Fibroblast of lung (primary cell): Measurements from ENCODE around the gene NAXD. TPM values are rescaled to one million over a fixed set of nuclear protein-coding genes. Genes with fewer than 3 reads are reported as not detected.
A peak's percentile ranks its signal among the peaks of the same experiment; 100 is the strongest.

Source experiments
- DNase-seq, 2 donors: peaks; one replicate each; pipeline versions ENCODE4 v3.0.0 to v3.0.0-alpha.2; 2010; ENCODE audit warnings: low read depth in 2 of 2
- H2AFZ ChIP-seq: 2 replicates; pipeline ENCODE4 v1.5.1; 2012; ENCODE audit warnings: low read length, control low read depth, inconsistent platforms
- H3K27ac ChIP-seq: 2 replicates; pipeline ENCODE4 v1.5.1; 2011; ENCODE audit warnings: low read length, control low read depth; ENCODE audit not compliant: insufficient read depth
- H3K27me3 ChIP-seq: 2 replicates; pipeline ENCODE4 v1.5.1; 2011; ENCODE audit warnings: mild to moderate bottlenecking, low read length; ENCODE audit not compliant: control insufficient read depth, insufficient read depth
- H3K36me3 ChIP-seq: 2 replicates; pipeline ENCODE4 v1.5.1; 2011; ENCODE audit warnings: low read length; ENCODE audit not compliant: control insufficient read depth, insufficient read depth
- H3K4me1 ChIP-seq: 2 replicates; pipeline ENCODE4 v1.5.1; 2011; ENCODE audit warnings: low read length; ENCODE audit not compliant: control insufficient read depth, insufficient read depth; ENCODE audit errors: extremely low read depth
- H3K4me2 ChIP-seq: 2 replicates; pipeline ENCODE4 v1.5.1; 2011; ENCODE audit warnings: low read length, control low read depth; ENCODE audit not compliant: insufficient read depth; ENCODE audit errors: extremely low read depth
- H3K4me3 ChIP-seq, 4 experiments: fragments of 200-600 bp in 1 of 4; sonication (generic) in 1 of 4; replicated peaks in 1 of 4; 2 replicates each; pipeline ENCODE4 v1.5.1; 2011 to 2016; ENCODE audit warnings: low read length in 4 of 4, low read depth in 3 of 4, mild to moderate bottlenecking in 3 of 4, control low read depth in 2 of 4, inconsistent platforms in 1 of 4, mixed read lengths in 1 of 4; ENCODE audit not compliant: insufficient read depth in 1 of 4; ENCODE audit errors: control extremely low read depth in 1 of 4
- H3K79me2 ChIP-seq: 2 replicates; pipeline ENCODE4 v1.5.1; 2012; ENCODE audit warnings: mild to moderate bottlenecking, low read length, inconsistent platforms; ENCODE audit not compliant: control insufficient read depth, insufficient read depth
- H3K9ac ChIP-seq: 2 replicates; pipeline ENCODE4 v1.5.1; 2011; ENCODE audit warnings: mild to moderate bottlenecking, low read length, control low read depth; ENCODE audit not compliant: insufficient read depth
- H3K9me3 ChIP-seq: 2 replicates; pipeline ENCODE4 v1.5.1; 2012; ENCODE audit warnings: low read depth, low read length; ENCODE audit not compliant: control insufficient read depth, insufficient read depth
- H4K20me1 ChIP-seq: 2 replicates; pipeline ENCODE4 v1.5.1; 2011; ENCODE audit warnings: low read length; ENCODE audit not compliant: control insufficient read depth, insufficient read depth; ENCODE audit errors: extremely low read depth
- CTCF ChIP-seq, 2 donors: IDR thresholded peaks in 1 of 2; conservative IDR thresholded peaks in 1 of 2; 1 replicate in 1 of 2; 2 replicates in 1 of 2; pipeline ENCODE4 v1.5.1; 2011 to 2012; ENCODE audit warnings: low read length in 2 of 2, control low read depth in 1 of 2, inconsistent platforms in 1 of 2, low read depth in 1 of 2, mild to moderate bottlenecking in 1 of 2
- EZH2 ChIP-seq: IDR thresholded peaks from 2 replicates; pipeline ENCODE4 v1.5.1; 2012; ENCODE audit warnings: low read length, control low read depth, mild to moderate bottlenecking; ENCODE audit errors: missing control alignments
- polyA plus RNA-seq, 2 donors: library from polyadenylated mRNA; depleted of rRNA in 1 of 2; stranded (reverse) in 1 of 2; unstranded in 1 of 2; fragments of >200 nt; gene quantifications; 2 replicates each; pipeline ENCODE4 v1.2.1, GENCODE V29; 2011 to 2012; ENCODE audit warnings: missing spikeins in 1 of 2
- total RNA-seq: library from RNA; depleted of rRNA; stranded (reverse); fragments of >200 nt; gene quantifications from 2 replicates; pipeline ENCODE4 v1.2.1, GENCODE V29; 2014

Gene NAXD
- total and polyA plus RNA-seq, 2 donors (not counting 1 experiment from before 2014, with no cell fraction given): 22.4 to 34.0 TPM

GRCh38 chr13:110643324-110643723 lies 28.0 kb downstream of the NAXD start:
- Histone ChIP-seq H4K20me1 (peaks cover 1% of the 10 kb centered on the region), H2AFZ (no peak overlapping the region), H3K79me2 (no peaks in the 10 kb centered on the region), H3K27ac (no peak overlapping the region), H3K27me3 (no peaks in the 10 kb centered on the region), H3K36me3 (peaks cover 25% of the 10 kb centered on the region), H3K9me3 (no peaks in the 10 kb centered on the region), H3K4me2 (no peak overlapping the region), H3K4me3 (no peak overlapping the region), H3K4me1 (peaks cover 9% of the 10 kb centered on the region), H3K9ac (no peak overlapping the region)
- TF ChIP-seq EZH2 (no peak), CTCF (conservative IDR thresholded peaks at IDR 0.05 in 1 of 2, IDR thresholded peaks at IDR 0.05 in 1 of 2; ENCODE audit: low read depth in 1 of 2, low read length in 2 of 2) (no peak)
- no peak for DNase-seq

- H3K27ac ChIP-seq: no peak overlapping the region
- DNase-seq: no peak
- no peak overlapping the region for H3K4me2 ChIP-seq
- H3K9ac ChIP-seq: no peak overlapping the region
- no peak overlapping the region for H3K4me3 ChIP-seq
- H4K20me1 ChIP-seq: no peaks in the 10 kb centered on the region
- peaks cover 9% of the 10 kb centered on the region for H3K4me1 ChIP-seq
- H2AFZ ChIP-seq: no peak overlapping the region
- no peak for TF ChIP-seq EZH2
- no peak for TF ChIP-seq CTCF (conservative IDR thresholded peaks at IDR 0.05 in 1 of 2, IDR thresholded peaks at IDR 0.05 in 1 of 2; ENCODE audit: low read depth in 1 of 2, low read length in 2 of 2)
- H3K79me2 ChIP-seq: no peaks in the 10 kb centered on the region
- peaks cover 25% of the 10 kb centered on the region for H3K36me3 ChIP-seq
- H3K9me3 ChIP-seq: no peaks in the 10 kb centered on the region
- H3K27me3 ChIP-seq: no peaks in the 10 kb centered on the region
These were observed 28.6 kb downstream of the NAXD start for GRCh38 chr13:110643768-110644421.

GRCh38 chr13:110644892-110645521 lies 29.7 kb downstream of the NAXD start:
- H2AFZ ChIP-seq: no peak overlapping the region
- TF ChIP-seq EZH2 (no peak), CTCF (conservative IDR thresholded peaks at IDR 0.05 in 1 of 2, IDR thresholded peaks at IDR 0.05 in 1 of 2; ENCODE audit: low read depth in 1 of 2, low read length in 2 of 2) (peak; percentile 40 to 43)
- no peak overlapping the region for H3K4me2 ChIP-seq
- H3K79me2 ChIP-seq: no peaks in the 10 kb centered on the region
- H3K4me1 ChIP-seq: peaks cover 9% of the 10 kb centered on the region
- no peaks in the 10 kb centered on the region for H3K27me3 ChIP-seq
- H3K9me3 ChIP-seq: no peaks in the 10 kb centered on the region
- no peak overlapping the region for H3K27ac ChIP-seq
- H3K36me3 ChIP-seq: peaks cover 21% of the 10 kb centered on the region
- no peak overlapping the region for H3K9ac ChIP-seq
- H3K4me3 ChIP-seq: no peak overlapping the region
- no peaks in the 10 kb centered on the region for H4K20me1 ChIP-seq
- peak; percentile 64 to 76 for DNase-seq
